Bronchial smooth muscle cell (primary cell): ENCODE data around the gene TMEM225B. TPM values are rescaled to one million over a fixed set of nuclear protein-coding genes. Genes with fewer than 3 reads are reported as not detected.

ENCODE experiments used
- total RNA-seq: library from RNA; depleted of rRNA; stranded (reverse); fragments of >200 nt; gene quantifications from 2 replicates; pipeline ENCODE4 v1.2.1, GENCODE V29; 2014

The TMEM225B gene, protein sequence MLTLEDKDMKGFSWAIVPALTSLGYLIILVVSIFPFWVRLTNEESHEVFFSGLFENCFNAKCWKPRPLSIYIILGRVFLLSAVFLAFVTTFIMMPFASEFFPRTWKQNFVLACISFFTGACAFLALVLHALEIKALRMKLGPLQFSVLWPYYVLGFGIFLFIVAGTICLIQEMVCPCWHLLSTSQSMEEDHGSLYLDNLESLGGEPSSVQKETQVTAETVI
- 1.3 and 1.5 TPM in 2 replicates for total RNA-seq

GRCh38 chr7:99597762-99598501 lies at the start of gene TMEM225B:
Gene TMEM225B, plus strand, starts transcription at chr7:99598267. Its CDS starts 6,122 bp downstream, at chr7:99604389.

DNA sequence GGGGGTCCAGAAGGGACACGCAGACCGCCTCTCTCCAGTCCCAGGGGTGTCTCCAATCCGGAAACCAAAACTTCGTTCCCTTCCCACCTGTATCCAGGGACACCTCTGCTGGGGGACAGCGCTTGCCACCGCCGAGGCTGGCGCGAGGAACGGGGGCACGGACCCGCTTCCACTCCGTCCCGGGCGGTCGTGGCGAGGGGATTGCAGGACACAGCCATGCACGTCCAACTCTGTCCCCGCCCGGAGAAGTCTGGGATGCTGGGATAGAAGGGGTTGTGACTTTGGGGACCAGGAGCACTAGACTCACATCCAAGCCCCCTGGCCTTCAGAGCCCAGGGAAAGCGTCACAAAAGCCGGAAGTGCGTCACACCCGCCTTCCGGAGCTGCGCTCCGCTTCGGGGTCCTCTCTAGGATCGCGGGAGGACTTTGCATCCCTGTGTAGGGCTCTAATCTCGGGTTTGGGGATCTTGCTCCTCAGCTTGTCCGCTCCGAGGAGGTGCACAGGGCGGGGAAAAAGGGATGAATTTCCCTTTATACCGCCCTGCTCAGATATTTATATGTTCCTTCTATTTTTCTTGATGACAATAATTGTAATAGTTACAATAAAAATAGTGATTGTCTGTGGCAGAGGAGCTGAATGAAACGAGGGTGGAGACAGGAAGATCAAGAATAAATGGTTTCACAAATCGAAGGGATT lies 46.2 kb upstream of the TMEM225B start, which contains the start of gene FAM200A:
Gene FAM200A, minus strand, starts transcription at position 348 of the 697 bp plus-strand sequence. CDS start 3,707 bp downstream, outside the sequence.

DNA sequence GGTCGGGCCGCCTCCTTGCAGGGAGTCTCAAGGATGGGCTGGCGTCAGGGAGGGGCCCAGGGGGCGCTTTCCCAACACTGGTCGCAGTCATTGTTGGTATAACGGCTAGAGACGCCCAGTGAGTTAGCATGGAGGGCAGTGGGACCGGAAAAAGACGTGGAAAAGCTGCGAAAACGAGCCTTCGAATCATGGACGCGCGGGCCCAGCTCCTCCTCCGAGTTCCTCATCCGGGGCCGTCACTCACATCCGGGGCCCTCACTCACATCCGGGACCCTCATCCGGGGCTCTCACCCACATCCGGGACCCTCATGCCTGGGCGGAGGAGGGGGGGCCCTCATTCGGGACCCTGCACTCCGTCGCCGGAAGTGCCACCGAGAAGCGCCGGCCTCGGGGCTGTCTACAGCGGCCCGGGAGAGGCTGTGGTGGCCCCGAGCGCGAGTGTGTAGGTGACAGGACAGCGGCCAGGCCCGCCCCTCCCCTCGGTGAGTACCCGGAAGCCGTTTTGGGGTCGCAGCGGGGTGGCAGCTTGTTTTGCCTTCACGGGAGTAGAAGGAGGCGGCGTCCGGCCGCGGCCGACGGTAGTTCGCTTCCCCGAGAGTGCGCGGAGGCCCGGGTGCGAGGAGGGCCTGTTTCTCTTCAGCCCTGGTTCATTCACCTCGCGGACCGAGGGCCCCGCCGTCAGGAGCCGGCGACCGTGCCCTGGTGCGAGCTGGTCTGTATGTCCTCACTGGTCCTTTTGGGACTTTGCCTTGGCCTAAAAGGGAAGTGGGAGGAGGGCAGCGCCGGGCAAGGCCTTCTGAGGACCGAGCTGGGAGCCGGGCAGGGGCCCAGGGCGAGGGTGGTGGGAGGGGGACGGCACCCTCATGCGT lies 39.5 kb upstream of the TMEM225B start, which contains the start of gene ZNF655:
Gene ZNF655, plus strand, starts transcription at position 337 of the 869 bp plus-strand sequence. CDS start 1,918 bp downstream, outside the sequence.

DNA sequence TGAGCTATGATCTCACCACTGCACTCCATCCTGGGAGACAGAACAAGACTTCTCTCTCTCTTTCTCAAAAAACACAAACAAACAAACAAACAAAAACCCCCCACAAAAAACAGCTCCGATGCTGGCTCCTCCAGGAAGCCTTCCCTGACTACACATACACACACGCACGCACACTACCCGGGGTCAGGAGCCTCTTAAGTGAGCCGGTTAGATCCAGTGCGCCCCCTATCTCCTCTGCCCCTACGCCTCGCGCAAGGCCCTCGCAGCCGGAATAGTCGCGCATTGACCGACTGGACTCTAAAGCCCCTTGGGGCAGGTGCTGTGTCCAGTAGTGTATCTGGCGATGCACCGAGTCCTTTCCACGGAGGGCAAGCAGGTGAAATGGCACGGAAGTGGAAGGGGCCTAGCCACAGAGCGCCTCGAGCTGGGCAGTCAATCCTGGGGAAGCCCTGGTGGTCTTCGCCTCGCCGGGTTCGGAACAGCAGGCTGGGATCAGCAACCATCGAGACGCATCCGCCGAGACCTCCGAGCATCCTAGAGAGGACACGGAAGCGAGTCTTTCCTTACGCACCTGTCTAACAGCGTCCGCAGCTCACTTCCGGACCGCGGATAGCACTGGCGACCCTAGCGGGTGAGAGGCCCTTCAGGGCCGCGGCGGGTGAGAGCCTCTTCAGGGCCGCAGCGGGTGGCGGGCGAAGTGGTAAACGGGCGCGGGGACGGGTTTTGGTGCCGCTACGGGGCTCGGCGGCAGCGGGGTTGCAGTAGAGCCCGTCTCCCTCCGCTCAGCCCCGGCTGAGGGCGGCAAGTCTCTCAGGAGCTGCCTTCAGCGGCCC lies 18.5 kb downstream of the TMEM225B start, which contains the start of gene ZSCAN25:
Gene ZSCAN25, plus strand, starts transcription at position 588 of the 833 bp plus-strand sequence. CDS start 2,661 bp downstream, outside the sequence.

Other genes with a start within 250 kb of the TMEM225B start
- 603 and 610 TPM in 2 replicates for gene ARPC1B, start 223.5 kb upstream of the TMEM225B start, total RNA-seq
- gene PDAP1, start 189.7 kb upstream of the TMEM225B start, total RNA-seq = 29.8 and 31.1 TPM in 2 replicates
- gene BUD31, start 189.3 kb upstream of the TMEM225B start, total RNA-seq = 104 and 151 TPM in 2 replicates
- 6.3 and 6.6 TPM in 2 replicates for gene PTCD1, start 159.5 kb upstream of the TMEM225B start, total RNA-seq
- 26.5 and 27.6 TPM in 2 replicates for gene CPSF4, start 159.3 kb upstream of the TMEM225B start, total RNA-seq
- 201 and 565 TPM in 2 replicates for gene ATP5MF, start 132.1 kb upstream of the TMEM225B start, total RNA-seq
- 4.7 and 5.4 TPM in 2 replicates for gene ZNF789, start 125.4 kb upstream of the TMEM225B start, total RNA-seq
- 19.7 and 21.1 TPM in 2 replicates for gene ZNF394, start 98.0 kb upstream of the TMEM225B start, total RNA-seq
- gene ZKSCAN5, start 93.6 kb upstream of the TMEM225B start, total RNA-seq = 8.7 and 10.7 TPM in 2 replicates
- 8.0 and 8.4 TPM in 2 replicates for gene FAM200A, start 46.2 kb upstream of the TMEM225B start, total RNA-seq
- 38.6 and 43.2 TPM in 2 replicates for gene ZNF655, start 39.6 kb upstream of the TMEM225B start, total RNA-seq
- 9.1 and 11.0 TPM in 2 replicates for gene ZSCAN25, start 18.7 kb downstream of the TMEM225B start, total RNA-seq
- gene CYP3A5, start 81.7 kb downstream of the TMEM225B start, total RNA-seq = 3.1 and 3.9 TPM in 2 replicates
- gene CYP3A7, start 136.9 kb downstream of the TMEM225B start, total RNA-seq = 0.34 and 1.1 TPM in 2 replicates
- gene CYP3A4, start 185.9 kb downstream of the TMEM225B start, total RNA-seq = not detected in 2 replicates
- not detected in 2 replicates for gene CYP3A43, start 229.7 kb downstream of the TMEM225B start, total RNA-seq